Endothelial cell (in vitro differentiated cells): Measurements from ENCODE around the gene STK32C. TPM values are rescaled to one million over a fixed set of nuclear protein-coding genes. Genes with fewer than 3 reads are reported as not detected.
A peak's percentile ranks its signal among the peaks of the same experiment; 100 is the strongest.
"Not testable (repeated sequence)": the region's sequence is repeated elsewhere in the genome, so short reads cannot be mapped to it uniquely, and the experiment has no call there.

Experiments
- DNase-seq: peaks from one replicate; pipeline ENCODE4 v3.0.0; 2021; ENCODE audit warnings: low spot score
- H3K27ac Mint-ChIP-seq: one replicate; pipeline ENCODE4 v1.8.0; 2021; ENCODE audit warnings: mixed read lengths, inconsistent platforms; ENCODE audit not compliant: unreplicated experiment
- H3K27me3 Mint-ChIP-seq: one replicate; pipeline ENCODE4 v1.8.0; 2021; ENCODE audit warnings: mild to moderate bottlenecking, moderate library complexity, mixed read lengths, inconsistent platforms; ENCODE audit not compliant: unreplicated experiment
- H3K36me3 Mint-ChIP-seq: one replicate; pipeline ENCODE4 v1.8.0; 2021; ENCODE audit warnings: mild to moderate bottlenecking, low read depth, mixed read lengths, inconsistent platforms; ENCODE audit not compliant: unreplicated experiment
- H3K4me1 Mint-ChIP-seq: one replicate; pipeline ENCODE4 v1.8.0; 2021; ENCODE audit warnings: mild to moderate bottlenecking, mixed read lengths, inconsistent platforms; ENCODE audit not compliant: unreplicated experiment
- H3K4me3 Mint-ChIP-seq: one replicate; pipeline ENCODE4 v1.8.0; 2021; ENCODE audit warnings: mild to moderate bottlenecking, mixed read lengths, inconsistent platforms; ENCODE audit not compliant: unreplicated experiment
- H3K9me3 Mint-ChIP-seq: one replicate; pipeline ENCODE4 v1.8.0; 2021; ENCODE audit warnings: mixed read lengths, inconsistent platforms; ENCODE audit not compliant: unreplicated experiment
- total RNA-seq: library from RNA; stranded (reverse); fragmentation: NEBNext Ultra II Directional; extraction: Animal tissue kit (Norgen Biotek cat#: 25700); gene quantifications from one replicate; pipeline ENCODE4 v1.2.1, GENCODE V29; 2021; ENCODE audit not compliant: unreplicated experiment
- TF ChIP-seq, protein P1 (sequence below): fragments of 200-600 bp; sonication (generic); IDR thresholded peaks from one replicate; pipeline ENCODE4 v1.5.0; 2021; ENCODE audit warnings: antibody characterized with exemption; ENCODE audit not compliant: unreplicated experiment

STK32C gene
- total RNA-seq, 1 donor from 2014 or later = 12.6 TPM

DNA sequence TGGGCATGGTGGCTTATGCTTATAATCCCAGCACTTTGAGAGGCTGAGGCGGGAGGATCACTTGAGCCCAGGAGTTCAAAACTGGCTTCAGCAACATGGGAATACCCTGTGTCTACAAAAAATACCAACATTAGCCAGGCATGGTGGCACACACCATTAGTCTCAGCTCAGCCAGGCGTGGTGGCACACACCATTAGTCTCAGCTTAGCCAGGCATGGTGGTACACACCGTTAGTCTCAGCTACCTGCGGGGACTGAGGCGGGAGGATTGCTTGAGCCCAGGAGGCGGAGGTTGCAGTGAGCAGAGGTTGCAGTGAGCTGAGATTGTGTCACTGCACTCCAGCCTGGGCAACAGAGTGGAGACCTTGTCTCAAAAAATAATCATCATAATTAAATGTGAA, 33.3 kb upstream of the STK32C start:
- TF ChIP-seq, protein P1, sequence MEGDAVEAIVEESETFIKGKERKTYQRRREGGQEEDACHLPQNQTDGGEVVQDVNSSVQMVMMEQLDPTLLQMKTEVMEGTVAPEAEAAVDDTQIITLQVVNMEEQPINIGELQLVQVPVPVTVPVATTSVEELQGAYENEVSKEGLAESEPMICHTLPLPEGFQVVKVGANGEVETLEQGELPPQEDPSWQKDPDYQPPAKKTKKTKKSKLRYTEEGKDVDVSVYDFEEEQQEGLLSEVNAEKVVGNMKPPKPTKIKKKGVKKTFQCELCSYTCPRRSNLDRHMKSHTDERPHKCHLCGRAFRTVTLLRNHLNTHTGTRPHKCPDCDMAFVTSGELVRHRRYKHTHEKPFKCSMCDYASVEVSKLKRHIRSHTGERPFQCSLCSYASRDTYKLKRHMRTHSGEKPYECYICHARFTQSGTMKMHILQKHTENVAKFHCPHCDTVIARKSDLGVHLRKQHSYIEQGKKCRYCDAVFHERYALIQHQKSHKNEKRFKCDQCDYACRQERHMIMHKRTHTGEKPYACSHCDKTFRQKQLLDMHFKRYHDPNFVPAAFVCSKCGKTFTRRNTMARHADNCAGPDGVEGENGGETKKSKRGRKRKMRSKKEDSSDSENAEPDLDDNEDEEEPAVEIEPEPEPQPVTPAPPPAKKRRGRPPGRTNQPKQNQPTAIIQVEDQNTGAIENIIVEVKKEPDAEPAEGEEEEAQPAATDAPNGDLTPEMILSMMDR = no peak
- H3K27me3 Mint-ChIP-seq = peaks cover under 1% of the 10 kb centered on the region
- peaks cover 6% of the 10 kb centered on the region for H3K36me3 Mint-ChIP-seq
- H3K9me3 Mint-ChIP-seq = no peaks in the 10 kb centered on the region
- H3K27ac Mint-ChIP-seq = no peak overlapping the region
- no peak overlapping the region for H3K4me3 Mint-ChIP-seq
- DNase-seq = no peak
- H3K4me1 Mint-ChIP-seq = peaks cover 13% of the 10 kb centered on the region

DNA sequence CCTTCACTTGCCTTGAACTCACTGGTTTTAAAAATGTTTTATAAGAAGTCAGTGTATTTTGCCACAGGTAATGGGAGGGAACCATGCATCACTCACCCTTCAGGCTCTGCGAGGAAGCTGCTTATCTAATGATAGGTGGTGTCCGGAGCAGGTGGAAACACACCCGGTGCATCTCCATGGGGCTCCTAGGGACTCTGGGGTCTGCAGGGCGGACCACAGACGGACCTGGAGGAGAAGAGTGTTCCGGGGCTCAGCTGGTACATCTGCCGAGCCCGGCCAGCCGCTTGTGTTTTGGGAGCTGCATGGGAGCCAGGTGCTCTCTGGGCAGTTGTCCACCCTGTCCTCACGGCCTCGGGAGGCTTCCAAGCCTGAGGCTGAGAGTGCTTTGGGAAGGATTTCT, 31.5 kb upstream of the STK32C start:
- Mint-ChIP-seq H3K27ac (no peak overlapping the region), H3K27me3 (peaks cover 3% of the 10 kb centered on the region), H3K9me3 (no peaks in the 10 kb centered on the region), H3K4me1 (peaks cover 18% of the 10 kb centered on the region), H3K36me3 (peaks cover 13% of the 10 kb centered on the region), H3K4me3 (no peak overlapping the region)
- DNase-seq = no peak
- TF ChIP-seq, protein P1 = no peak

DNA sequence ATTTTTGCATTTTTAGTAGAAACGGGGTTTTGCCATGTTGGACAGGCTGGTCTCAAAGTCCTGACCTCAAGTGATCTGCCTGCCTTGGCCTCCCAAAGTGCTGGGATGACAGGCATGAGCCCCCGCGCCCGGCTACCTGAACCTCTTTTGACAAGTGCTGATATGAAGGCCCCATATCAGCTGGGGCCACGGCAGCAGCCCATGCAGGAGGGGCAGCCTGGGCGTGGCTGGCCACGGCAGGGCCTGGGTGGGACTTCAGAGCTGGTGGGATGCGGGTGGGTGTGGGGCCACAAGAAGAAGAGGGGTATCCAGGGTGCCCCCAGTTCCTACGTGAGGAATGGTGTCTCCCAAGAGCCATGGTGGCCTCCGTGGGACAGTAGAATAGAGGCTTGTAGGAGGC, 31.1 kb upstream of the STK32C start:
- TF ChIP-seq, protein P1 = no peak
- Mint-ChIP-seq H3K36me3 (peaks cover 13% of the 10 kb centered on the region), H3K27me3 (peaks cover 3% of the 10 kb centered on the region), H3K9me3 (no peaks in the 10 kb centered on the region), H3K4me3 (no peak overlapping the region), H3K4me1 (peaks cover 18% of the 10 kb centered on the region), H3K27ac (no peak overlapping the region)
- DNase-seq = no peak

DNA sequence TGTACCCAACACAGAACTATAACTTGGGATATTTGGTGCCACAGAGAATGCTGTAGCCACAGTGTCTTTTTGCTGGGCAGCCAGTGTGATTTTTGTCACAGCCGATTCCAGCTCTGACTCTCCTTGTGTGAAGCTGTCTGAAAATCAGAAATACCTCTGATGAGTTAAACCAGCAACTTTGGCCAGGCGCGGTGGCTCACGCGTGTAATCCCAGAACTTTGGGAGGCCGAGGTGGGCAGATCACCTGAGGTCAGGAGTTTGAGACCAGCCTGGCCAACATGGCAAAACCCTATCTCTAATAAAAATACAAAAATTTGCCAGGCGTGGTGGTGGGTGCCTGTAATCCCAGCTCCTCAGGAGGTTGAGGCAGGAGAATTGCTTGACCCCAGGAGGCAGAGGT, 30.1 kb upstream of the STK32C start:
- Mint-ChIP-seq H3K4me1 (peaks cover 21% of the 10 kb centered on the region), H3K36me3 (peaks cover 15% of the 10 kb centered on the region)
- H3K27ac Mint-ChIP-seq, H3K27me3 Mint-ChIP-seq, DNase-seq, H3K9me3 Mint-ChIP-seq, H3K4me3 Mint-ChIP-seq: not testable (repeated sequence)

DNA sequence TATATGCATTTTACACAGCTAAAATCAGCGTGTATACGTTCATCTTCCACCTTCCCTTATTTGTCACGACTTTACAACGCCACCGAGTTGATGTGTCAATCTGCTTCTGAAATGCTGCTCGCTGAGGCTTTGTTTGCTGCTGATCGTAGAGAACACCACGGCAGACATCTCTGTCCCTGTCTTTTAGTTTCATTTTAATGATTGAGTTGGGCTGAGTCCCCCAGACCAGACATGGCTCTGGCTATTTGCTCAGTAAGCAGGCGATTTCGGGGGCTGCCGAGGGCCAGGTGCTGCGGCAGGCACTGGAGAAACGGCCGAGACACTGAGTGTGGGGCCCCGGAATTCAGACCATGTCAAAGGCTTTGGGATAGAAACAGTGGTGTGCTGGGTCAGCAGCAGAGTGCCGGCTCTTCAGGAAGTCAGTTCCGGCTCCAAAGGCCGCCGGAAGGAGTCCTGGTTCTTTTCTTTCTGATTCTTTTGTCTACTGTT, 29.2 kb upstream of the STK32C start:
- DNase-seq = no peak
- TF ChIP-seq, protein P1 = no peak
- peaks cover 9% of the 10 kb centered on the region for H3K27me3 Mint-ChIP-seq
- peaks cover 26% of the 10 kb centered on the region for H3K4me1 Mint-ChIP-seq
- H3K4me3 Mint-ChIP-seq = peak overlapping the region; percentile 53
- no peaks in the 10 kb centered on the region for H3K9me3 Mint-ChIP-seq
- peak overlapping the region; percentile 70 for H3K27ac Mint-ChIP-seq
- H3K36me3 Mint-ChIP-seq = peaks cover 13% of the 10 kb centered on the region
